GM12873 (cell line): ENCODE data around the gene ATP5MC2.

Source experiments
- TF ChIP-seq, protein P1 (sequence below): IDR thresholded peaks from 2 replicates; pipeline ENCODE4 v1.5.1; 2012; ENCODE audit warnings: low read depth, mild to moderate bottlenecking, moderate library complexity, low read length, control low read depth; ENCODE audit not compliant: insufficient read depth; ENCODE audit errors: missing control alignments

The ATP5MC2 gene

DNA sequence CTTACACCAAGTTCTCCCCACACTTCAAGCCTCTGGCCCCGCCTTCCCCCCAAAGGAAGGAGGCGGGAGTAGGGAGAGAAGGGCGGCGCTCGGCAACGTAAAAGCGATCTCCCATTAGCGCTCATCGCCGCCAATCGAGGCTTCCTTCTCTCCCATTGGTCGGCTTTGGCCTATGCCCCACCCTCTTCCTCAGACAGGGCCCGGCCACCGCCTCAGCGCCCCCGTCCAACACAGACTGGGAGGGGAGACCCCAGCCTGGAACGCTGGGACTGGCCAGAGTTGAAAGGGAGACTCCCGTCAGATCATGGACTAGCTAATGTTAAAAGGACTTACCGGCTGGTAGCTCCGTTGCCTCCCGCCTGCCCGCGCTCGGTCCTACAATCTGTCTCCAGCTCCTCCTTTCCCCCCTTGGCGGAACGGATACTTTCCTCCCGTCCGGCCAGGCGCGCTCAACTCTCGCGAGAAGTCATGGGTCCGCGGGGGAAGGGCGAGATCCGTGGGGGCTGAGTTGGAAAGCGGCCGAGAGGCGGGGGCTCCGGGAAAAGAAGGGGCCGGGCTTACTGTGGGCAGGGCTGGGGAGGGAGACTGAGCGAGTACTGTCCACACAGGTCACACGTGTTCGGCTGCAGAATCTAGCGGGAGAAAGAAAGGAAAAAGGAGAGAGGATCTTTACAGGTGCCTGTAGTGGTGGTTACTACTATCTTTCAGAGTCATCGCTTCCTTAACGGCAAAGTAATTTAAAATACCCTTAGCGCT, 49.8 kb downstream of the ATP5MC2 start, which contains the start of gene ATF7:
ATF7 (minus strand) TSS at position 437 of the 756 bp plus-strand sequence. CDS start 25,382 bp downstream, outside the sequence.
- TF ChIP-seq, protein P1, sequence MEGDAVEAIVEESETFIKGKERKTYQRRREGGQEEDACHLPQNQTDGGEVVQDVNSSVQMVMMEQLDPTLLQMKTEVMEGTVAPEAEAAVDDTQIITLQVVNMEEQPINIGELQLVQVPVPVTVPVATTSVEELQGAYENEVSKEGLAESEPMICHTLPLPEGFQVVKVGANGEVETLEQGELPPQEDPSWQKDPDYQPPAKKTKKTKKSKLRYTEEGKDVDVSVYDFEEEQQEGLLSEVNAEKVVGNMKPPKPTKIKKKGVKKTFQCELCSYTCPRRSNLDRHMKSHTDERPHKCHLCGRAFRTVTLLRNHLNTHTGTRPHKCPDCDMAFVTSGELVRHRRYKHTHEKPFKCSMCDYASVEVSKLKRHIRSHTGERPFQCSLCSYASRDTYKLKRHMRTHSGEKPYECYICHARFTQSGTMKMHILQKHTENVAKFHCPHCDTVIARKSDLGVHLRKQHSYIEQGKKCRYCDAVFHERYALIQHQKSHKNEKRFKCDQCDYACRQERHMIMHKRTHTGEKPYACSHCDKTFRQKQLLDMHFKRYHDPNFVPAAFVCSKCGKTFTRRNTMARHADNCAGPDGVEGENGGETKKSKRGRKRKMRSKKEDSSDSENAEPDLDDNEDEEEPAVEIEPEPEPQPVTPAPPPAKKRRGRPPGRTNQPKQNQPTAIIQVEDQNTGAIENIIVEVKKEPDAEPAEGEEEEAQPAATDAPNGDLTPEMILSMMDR, result no peak

DNA sequence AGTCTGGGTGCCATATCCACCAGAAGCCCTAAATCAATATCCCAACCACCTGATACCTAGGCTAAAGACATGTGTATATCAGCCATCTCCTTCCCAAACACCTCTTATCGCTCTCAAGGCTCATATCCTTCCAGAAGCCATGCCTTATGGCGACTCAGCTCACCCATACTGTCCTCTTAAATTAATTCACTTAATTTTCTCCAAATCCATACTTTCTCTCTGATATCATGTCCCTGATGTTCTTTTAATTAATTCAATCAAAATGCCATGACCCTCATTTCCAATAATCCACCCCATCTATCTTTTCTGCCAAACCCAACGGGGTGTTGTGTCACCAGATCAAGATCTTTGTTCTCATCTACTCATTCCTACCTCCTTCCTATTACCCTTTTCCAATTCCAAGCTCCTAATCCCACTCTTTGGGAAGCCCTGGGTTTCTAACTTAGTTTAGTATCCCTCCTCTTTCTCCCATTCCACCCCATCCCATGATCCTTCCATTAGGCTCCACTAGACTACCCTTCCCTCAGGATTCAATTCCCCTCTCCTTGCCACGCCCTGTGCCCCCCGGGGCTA, 50.4 kb downstream of the ATP5MC2 start:
- TF ChIP-seq, protein P1, result no peak

DNA sequence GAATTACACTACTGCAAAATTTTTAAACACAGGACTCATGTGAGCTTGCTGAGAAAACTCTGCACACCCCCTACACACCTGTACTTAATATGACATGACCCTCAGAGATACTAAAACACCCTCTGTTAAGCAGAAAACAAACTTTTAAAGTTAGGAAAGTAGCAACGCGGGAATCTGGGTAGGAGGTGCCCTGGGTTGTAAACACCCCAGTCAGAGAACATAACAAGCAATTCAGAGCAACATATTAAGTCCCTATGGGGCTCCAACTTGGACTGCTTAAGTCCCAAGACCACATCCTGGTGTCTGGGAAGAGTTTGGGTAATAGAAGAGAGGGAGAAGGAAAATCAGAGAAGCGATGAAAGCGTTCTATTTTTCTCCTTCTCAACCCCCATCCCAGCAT, 50.9 kb downstream of the ATP5MC2 start:
- TF ChIP-seq, protein P1, result no peak

DNA sequence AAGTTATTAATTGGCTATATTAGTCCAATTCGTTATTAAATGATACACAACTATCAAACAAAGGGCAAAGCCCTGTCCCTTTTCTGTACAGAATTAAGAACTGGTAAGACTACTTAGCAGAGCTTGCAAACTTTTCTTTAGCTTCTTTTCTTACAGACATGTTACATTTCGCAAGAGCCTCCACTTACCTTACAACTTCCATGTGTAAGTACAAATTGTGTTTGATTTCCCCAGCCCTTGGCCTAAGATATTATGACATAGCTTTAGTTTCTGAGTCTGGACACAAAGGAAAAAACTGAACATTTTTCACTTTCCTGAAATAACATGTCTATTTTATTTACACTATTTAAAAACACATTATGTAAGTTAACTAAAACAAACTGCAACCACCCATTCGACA, 51.4 kb downstream of the ATP5MC2 start:
- TF ChIP-seq, protein P1, result no peak

DNA sequence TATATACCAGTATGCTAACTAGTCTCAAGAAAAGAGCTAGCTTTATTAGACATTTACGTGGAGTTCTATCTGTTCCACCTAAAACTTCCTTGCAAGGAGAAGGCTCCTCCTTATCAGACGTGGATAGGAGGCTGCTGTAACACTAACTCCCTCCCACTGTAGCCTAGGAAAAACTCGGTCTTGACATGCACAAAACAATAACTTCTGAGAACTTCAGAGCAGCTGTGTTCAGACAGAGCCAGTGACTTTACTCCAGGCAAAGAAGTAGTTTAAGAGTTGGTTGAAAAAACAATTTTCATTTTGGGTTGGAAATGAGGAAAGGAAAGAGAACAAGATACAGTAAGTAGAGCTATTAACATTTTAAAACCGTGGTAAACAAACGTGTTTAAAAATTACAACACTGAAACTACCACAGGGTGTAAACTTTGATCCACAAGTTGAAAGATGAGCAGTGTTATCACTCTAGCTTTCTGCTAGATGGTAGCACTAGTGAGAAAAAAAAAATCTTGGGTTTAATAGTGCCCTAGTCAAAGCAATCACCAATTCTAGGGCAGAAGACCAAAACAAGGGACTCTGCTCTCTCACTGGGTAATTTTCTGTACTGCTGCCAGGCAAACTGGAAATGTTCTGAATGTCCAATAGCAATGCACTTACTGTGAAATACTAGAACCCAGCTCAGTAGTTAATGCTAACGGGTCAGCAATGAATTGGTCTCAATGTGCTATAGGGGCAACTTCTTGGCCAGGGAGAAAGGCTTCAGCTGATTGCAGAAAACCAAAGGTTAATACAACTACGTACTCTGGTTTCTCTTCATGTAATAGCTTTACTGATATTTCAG, 52.1 kb downstream of the ATP5MC2 start:
- TF ChIP-seq, protein P1, result no peak

DNA sequence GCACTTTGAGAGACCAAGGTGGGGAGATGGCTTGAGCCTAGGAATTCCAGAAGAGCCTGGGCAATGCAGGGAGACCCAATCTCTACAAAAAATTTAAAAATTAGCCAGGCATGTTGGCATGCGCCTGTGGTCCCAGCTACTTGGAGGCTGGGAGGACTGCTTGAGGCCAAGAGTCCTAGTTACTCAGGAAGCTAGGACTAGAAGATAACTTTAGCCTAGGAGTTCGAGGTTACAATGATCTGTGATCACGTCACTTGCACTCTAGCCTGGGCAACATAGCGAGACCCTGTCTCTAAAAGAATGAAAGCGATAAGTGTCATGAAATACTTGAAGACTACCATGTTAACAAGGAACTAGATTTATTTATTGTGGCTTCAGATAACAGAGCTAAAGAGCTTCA, 53.2 kb downstream of the ATP5MC2 start:
- TF ChIP-seq, protein P1, result no peak

DNA sequence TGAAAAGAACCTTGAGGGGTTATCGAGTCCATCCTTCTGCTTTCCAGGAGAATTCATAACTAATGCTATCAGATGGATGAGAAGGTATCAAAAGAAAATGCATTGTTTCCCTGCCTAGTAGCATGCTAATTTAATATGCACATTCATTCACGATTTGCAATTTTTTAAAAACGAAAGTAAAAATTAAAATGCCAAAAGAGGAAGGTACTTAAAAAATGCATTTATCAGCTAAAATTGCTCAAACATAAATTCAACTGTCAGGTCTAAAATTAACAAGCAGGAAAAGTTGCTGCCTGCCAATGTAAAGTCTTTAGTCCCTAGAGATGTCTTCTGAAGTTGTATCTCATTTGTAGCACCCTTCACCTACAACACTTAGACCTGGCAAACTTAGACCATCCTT, 57.6 kb downstream of the ATP5MC2 start:
- TF ChIP-seq, protein P1, result no peak
